A673 (cell line): ENCODE data around the gene TEC. TPM values are rescaled to one million over a fixed set of nuclear protein-coding genes. Genes with fewer than 3 reads are reported as not detected.

Source experiments
- BruUV-seq: library from RNA; stranded (reverse); fragments of 400-500 nt; replicated peaks from 2 replicates; lab custom pipeline; 2021; lab: Mats Ljungman, UMichigan
- CTCF ChIA-PET: fragments of 300-600 bp; sonication (Branson Sonifier 250); formaldehyde crosslinking; loops from one replicate; lab custom pipeline; 2022; ENCODE audit warnings: antibody characterized with exemption; lab: Charles Lee
- POLR2A ChIA-PET: fragments of 300-600 bp; sonication (Branson Sonifier 250); formaldehyde crosslinking; loops from one replicate; lab custom pipeline; 2022; ENCODE audit warnings: antibody characterized with exemption; ENCODE audit not compliant: low non-redundant PET; lab: Charles Lee
- DNase-seq: peaks from one replicate; pipeline ENCODE4 v3.0.0-alpha.2; 2015; ENCODE audit warnings: low spot score
- H3K27ac ChIP-seq: fragments of 200-600 bp; sonication (generic); 2 replicates; pipeline ENCODE4 v1.5.1; 2016; ENCODE audit warnings: mixed run types, low read depth, mild to moderate bottlenecking, mixed read lengths, antibody characterized with exemption, low read length; ENCODE audit not compliant: poor library complexity, severe bottlenecking
- H3K27me3 ChIP-seq: fragments of 200-600 bp; sonication (generic); replicated peaks from 2 replicates; pipeline ENCODE4 v1.6.1; 2017; ENCODE audit warnings: mixed run types, low read depth, mild to moderate bottlenecking, mixed read lengths, antibody characterized with exemption, low read length; ENCODE audit not compliant: insufficient read depth, poor library complexity
- H3K36me3 ChIP-seq: fragments of 200-600 bp; sonication (generic); 2 replicates; pipeline ENCODE4 v1.6.1; 2016; ENCODE audit warnings: mixed run types, mild to moderate bottlenecking, mixed read lengths, antibody characterized with exemption, low read length; ENCODE audit not compliant: insufficient read depth, poor library complexity, severe bottlenecking
- H3K4me1 ChIP-seq: fragments of 200-600 bp; sonication (generic); 2 replicates; pipeline ENCODE4 v1.6.1; 2017; ENCODE audit warnings: mixed run types, mild to moderate bottlenecking, mixed read lengths, antibody characterized with exemption, low read length; ENCODE audit not compliant: insufficient read depth, poor library complexity, severe bottlenecking
- H3K4me3 ChIP-seq: fragments of 200-600 bp; sonication (generic); 2 replicates; pipeline ENCODE4 v1.5.1; 2016; ENCODE audit warnings: low read depth, mixed run types, mild to moderate bottlenecking, mixed read lengths, low read length; ENCODE audit not compliant: poor library complexity, severe bottlenecking
- H3K9me3 ChIP-seq: fragments of 200-600 bp; sonication (generic); 2 replicates; pipeline ENCODE4 v1.6.1; 2016; ENCODE audit warnings: mixed run types, low read depth, mild to moderate bottlenecking, mixed read lengths, antibody characterized with exemption, low read length; ENCODE audit not compliant: poor library complexity, severe bottlenecking
- EZH2 ChIP-seq: fragments of 200-600 bp; sonication (generic); IDR thresholded peaks from 2 replicates; pipeline ENCODE4 v1.6.1; 2017; ENCODE audit warnings: borderline replicate concordance, low read depth, mild to moderate bottlenecking, mixed read lengths, antibody characterized with exemption, low read length; ENCODE audit not compliant: poor library complexity, severe bottlenecking
- intact Hi-C: fragments of 100-400 bp; cut with micrococcal nuclease; formaldehyde crosslinking; loops from one replicate; pipeline ENCODE4 v1.10.0; 2022; ENCODE audit not compliant: unreplicated experiment
- total RNA-seq: library from RNA; stranded (reverse); gene quantifications from 2 replicates; pipeline ENCODE4 v1.2.3, GENCODE V29; 2021
- TF ChIP-seq, protein P1 (sequence below): fragments of 300-800, 200-600 bp; sonication (generic); conservative IDR thresholded peaks from 2 replicates; pipeline ENCODE4 v1.5.1; 2017; ENCODE audit warnings: low read depth, mild to moderate bottlenecking, antibody characterized with exemption, low read length, moderate library complexity, mixed read lengths

Gene TEC
- total RNA-seq, 1 experiment from 2014 or later = 6.8 TPM

DNA sequence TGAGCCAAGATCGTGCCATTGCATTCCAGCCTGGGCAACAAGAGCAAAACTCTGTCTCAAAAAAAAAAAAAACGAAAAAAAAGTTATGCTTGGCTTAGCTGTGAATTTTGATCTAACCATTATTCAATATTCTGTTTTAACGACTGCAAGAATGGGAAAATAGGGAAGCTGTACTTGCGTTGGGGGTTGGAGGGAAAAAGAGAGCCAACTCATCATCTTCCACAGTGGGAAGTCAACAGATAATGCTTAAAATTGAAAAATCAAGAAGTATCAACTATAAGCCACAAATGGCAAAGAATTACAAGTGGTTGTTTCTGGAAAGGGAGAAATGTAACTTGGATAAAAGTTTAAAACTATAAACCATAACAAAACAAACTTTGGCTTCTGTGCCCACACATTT, 2.9 kb downstream of the TEC start:
- H3K9me3 ChIP-seq = no peaks in the 10 kb centered on the region
- BruUV-seq = no TSS peak
- TF ChIP-seq, protein P1, sequence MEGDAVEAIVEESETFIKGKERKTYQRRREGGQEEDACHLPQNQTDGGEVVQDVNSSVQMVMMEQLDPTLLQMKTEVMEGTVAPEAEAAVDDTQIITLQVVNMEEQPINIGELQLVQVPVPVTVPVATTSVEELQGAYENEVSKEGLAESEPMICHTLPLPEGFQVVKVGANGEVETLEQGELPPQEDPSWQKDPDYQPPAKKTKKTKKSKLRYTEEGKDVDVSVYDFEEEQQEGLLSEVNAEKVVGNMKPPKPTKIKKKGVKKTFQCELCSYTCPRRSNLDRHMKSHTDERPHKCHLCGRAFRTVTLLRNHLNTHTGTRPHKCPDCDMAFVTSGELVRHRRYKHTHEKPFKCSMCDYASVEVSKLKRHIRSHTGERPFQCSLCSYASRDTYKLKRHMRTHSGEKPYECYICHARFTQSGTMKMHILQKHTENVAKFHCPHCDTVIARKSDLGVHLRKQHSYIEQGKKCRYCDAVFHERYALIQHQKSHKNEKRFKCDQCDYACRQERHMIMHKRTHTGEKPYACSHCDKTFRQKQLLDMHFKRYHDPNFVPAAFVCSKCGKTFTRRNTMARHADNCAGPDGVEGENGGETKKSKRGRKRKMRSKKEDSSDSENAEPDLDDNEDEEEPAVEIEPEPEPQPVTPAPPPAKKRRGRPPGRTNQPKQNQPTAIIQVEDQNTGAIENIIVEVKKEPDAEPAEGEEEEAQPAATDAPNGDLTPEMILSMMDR = no peak
- no peak for TF ChIP-seq EZH2
- no peaks in the 10 kb centered on the region for H3K27me3 ChIP-seq
- H3K27ac ChIP-seq = no peak overlapping the region
- no peak overlapping the region for H3K4me3 ChIP-seq
- ChIA-PET CTCF (interaction anchor here (0.6 kb wide), 1 partner anchor 95 kb away, joined by 4 read pairs; no protein-coding TSS in a partner anchor), POLR2A (no interaction called here)
- H3K4me1 ChIP-seq = no peaks in the 10 kb centered on the region
- H3K36me3 ChIP-seq = no peaks in the 10 kb centered on the region
- intact Hi-C loops = no loop called here
- DNase-seq = no peak

DNA sequence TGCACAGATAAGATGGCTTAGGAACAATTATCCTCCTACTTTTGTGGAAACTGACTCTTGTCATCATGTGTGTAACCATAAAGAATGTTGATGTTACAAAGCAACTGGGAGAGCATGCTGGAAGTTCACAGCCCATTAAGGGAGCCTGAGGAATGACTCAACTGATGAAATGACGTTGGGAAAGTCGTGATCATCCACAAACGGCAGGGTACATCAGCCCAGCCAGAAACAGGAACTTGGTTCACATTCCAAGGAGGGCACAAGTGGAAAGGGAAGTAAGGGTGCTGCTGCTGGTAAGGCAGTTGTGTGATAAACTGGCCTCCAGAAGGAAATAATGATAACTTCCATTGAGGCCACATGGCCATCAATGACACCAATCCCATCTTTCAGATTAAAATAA, 6.7 kb downstream of the TEC start:
- Histone ChIP-seq H3K27ac (no peak overlapping the region), H3K9me3 (no peaks in the 10 kb centered on the region), H3K4me1 (no peaks in the 10 kb centered on the region), H3K4me3 (no peak overlapping the region), H3K27me3 (no peaks in the 10 kb centered on the region), H3K36me3 (no peaks in the 10 kb centered on the region)
- ChIA-PET CTCF (no interaction called here), POLR2A (no interaction called here)
- no TSS peak for BruUV-seq
- no peak for DNase-seq
- intact Hi-C loops = no loop called here
- TF ChIP-seq EZH2 = no peak
- TF ChIP-seq, protein P1 = no peak

DNA sequence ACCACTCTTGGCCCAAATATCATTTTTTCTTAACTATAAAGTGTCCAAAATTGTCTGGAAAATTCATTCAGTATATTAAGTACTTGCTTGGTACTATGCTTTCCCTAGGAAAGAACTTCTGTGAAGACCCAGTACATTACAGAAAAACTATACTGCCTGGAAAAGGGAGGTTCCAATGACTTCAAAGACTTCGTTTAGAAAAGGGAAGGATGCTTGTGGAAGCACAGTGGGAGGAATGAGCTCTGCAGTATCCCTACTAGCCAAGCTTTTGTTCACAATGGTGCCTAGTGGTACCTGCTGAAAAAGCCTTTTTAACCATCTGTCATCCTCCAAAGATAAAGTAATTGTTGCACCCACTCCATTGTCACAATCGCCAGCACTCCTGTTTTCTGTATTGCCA, 7.2 kb downstream of the TEC start:
- H3K27ac ChIP-seq = no peak overlapping the region
- ChIA-PET POLR2A (no interaction called here), CTCF (no interaction called here)
- no peaks in the 10 kb centered on the region for H3K27me3 ChIP-seq
- DNase-seq = no peak
- H3K9me3 ChIP-seq = no peaks in the 10 kb centered on the region
- no TSS peak for BruUV-seq
- intact Hi-C loops = no loop called here
- H3K36me3 ChIP-seq = no peaks in the 10 kb centered on the region
- TF ChIP-seq, protein P1 = no peak
- TF ChIP-seq EZH2 = no peak
- no peaks in the 10 kb centered on the region for H3K4me1 ChIP-seq
- no peak overlapping the region for H3K4me3 ChIP-seq
